Hematopoietic multipotent progenitor cell treated with erythropoietin and hydrocortisone succinate and interleukin-3 and kit ligand, for 15 days (in vitro differentiated cells): ENCODE data around the gene FOXN3.
"Not testable (repeated sequence)": the region's sequence is repeated elsewhere in the genome, so short reads cannot be mapped to it uniquely, and the experiment has no call there.

Source experiments
- DNase-seq: peaks from one replicate; pipeline ENCODE4 v3.0.0-alpha.2; 2015; ENCODE audit warnings: low spot score

The FOXN3 gene

DNA sequence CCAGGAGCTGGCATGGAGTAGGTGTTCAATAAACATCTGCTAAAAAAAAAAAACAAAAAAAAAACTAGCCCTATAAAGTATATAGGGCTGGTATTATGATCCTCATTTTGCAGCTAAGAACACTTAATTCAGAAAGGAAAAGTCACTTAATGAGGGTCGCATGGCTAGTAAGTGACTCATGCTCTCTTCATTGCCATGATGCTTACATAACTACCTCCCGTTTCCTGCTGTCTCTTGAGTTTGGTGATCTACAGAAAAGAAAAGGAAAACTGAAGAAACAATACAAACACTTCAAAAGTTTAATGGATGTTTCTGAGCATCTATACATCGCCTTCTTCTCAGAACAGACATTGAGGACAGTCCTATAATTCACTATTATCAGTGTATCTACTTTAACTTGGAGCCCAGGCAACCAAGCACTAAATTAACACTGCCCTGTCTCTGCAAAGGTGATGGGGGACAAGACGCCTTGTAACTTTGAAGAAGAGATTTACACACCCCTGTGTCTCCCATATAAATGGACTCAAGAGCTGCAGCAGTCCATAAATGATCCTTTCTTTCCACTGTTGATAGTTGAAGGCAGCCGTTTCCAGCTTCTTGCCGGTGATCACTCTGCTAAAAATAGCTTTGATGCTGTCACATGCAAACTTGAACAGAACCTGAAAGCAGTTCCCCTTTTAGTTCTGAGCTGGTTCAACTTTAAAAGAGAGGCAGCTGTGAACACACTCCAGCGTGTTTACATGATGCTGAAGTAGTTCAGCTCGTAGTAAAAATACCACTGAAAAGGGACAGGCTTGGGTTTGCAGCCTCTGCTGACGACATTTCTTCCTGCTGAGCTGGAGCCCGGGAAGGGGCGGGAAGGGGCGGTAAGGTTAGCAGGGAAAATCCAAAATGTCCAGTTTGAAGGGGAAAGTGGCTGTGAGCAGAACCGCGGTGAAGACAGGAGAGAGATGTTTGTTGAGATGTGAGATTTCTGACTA is 113.3 kb downstream of the FOXN3 start:
- no peak for DNase-seq

GRCh38 chr14:89302396-89302950 is 114.6 kb downstream of the FOXN3 start:
- DNase-seq: no peak

GRCh38 chr14:89299587-89299986 is 117.4 kb downstream of the FOXN3 start:
- no peak for DNase-seq

DNA sequence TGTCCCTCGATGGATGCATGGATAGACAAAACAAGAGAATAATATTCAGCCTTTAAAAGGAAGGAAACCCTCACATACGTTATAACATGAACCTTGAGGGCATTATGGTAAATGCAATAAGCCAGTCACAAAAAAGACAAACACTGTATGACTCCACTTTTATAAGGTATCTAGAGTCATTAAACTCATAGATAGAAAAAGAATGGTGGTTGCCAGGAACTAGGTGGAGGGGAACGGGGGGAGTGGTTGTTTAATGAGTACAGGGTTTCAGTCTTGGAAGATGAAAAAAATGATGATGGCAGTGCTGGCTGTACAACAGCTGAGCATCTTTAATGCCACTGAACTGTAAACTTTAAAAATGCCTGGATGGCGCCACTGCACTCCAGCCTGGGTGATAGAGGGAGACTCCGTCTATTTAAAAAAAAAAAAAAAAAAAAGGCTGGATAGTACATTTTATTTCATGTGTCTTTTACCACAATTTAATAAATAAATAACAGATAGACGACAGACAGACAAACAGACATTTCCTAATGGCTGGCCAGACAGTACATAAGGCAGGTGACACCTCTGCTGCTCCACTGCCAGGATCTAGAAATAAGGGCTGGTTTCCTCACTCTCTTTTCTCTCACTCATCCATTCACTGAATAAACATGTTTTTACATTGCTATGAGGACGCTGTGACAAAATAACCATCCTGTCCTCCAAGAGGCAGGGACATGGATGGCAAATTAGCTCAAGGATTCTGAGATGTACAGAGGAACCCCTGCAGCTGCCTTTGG is 118.8 kb downstream of the FOXN3 start:
- no peak for DNase-seq

DNA sequence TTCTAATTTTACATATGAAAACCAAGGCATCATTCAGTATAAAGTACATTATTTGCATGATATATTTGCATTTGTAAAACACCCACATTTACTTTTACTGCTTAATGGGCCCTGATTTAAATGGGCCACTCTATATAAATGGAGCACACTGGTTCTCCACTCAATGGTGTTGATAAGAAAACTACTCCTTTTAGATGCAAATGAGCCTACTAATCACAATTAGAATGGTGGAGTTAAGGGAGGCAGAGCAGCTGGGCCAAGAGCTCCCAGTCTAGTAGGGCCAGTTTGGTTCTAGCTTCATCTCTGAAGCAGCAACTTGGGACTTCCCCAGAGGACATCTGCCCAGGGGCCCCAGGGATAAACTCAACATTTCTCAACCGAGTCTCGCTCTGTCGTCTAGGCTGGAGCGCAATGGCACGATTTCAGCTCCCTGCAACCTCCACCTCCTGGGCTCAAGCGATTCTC is 120.7 kb downstream of the FOXN3 start:
- no peak for DNase-seq

DNA sequence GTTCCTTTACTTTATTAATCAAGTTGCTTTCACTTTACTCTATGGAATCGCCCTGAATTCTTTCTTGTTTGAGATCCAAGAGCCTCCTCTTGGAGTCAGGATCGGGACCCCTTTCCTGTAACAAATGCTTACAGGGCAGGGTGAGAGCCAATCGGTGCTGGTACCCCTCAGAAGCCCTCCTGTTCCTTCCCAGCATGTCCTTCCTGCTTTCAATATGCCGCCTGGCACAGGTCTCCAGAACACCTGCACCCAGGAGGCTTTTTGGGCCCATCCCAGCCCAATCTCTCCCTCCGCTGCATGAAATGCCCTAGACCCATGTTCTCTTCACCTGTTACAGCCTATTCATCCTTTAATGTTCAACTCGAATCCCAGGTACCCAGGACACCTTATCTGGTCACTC is 122.2 kb downstream of the FOXN3 start:
- no peak for DNase-seq

GRCh38 chr14:89294469-89294868 is 122.6 kb downstream of the FOXN3 start:
- not testable (repeated sequence) for DNase-seq

- DNase-seq: no peak
These were observed 123.0 kb downstream of the FOXN3 start for GRCh38 chr14:89294060-89294459.

GRCh38 chr14:89293314-89293916 is 123.6 kb downstream of the FOXN3 start:
- DNase-seq: no peak

GRCh38 chr14:89292579-89293313 is 124.3 kb downstream of the FOXN3 start:
- no peak for DNase-seq

DNA sequence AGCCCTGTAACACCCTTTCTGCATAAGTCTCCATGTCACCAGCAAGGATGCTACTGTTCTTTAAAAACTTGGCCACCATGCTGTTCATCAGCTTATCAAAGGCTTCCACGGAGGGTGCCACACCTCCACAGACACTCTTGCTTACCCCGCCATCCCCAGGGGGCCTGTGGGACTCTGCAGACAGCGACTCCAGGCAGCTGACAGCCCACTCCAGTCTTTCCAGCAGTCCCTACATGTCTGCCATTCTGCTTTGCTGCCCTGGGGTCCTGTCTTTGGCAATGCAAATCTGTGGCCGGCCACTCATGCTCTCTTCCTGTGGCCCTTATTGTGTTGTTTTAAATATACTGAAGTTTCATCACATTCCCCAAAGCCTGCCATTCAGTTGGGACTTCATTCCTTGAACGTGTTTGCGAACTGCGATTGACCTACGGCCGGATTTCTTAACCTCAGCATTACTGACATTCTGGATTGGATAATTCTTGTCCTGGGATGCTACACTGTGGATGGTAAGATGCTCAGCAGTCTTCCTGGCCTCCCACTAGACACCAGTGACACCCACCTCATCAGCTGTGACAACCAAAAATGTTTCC is 125.6 kb downstream of the FOXN3 start:
- no peak for DNase-seq

- no peak for DNase-seq
These were observed 126.2 kb downstream of the FOXN3 start for GRCh38 chr14:89290813-89291212.

DNA sequence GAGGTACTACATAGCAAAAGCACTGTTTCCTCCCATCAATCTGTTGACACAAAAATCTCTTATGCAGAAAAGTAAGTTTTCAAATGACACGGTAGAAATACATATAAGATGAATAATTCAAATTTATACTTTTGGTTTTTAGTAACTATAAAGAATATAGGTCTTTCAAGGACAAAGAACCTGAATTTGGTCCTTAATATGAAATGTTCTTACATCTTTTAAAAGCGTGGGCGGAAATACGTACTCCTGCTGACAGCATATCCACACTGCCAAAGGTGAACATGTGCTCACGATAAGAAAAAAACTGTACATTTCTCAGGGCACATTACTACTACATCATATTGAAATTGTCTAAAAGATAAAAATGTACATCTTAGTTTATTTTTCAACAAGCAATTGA is 127.6 kb downstream of the FOXN3 start:
- DNase-seq: no peak

DNA sequence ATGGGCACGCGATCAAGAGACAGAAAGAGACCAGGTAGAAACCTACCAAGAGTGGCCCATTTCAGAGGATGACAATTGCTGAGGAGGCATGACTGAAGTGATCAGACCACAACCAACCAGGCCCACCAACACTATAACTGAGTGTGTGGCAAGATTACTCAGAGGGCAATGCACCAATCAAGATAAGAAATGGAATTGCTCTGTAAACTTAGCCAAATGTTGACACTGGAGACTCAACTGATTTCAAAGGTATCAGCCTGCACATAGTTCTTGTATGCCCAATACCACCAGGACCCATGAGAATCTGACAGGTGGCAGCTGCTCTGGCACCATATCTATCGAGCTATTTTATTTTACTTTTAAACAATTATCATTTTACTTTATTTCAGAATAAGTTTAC is 128.9 kb downstream of the FOXN3 start:
- no peak for DNase-seq

- DNase-seq: no peak
These were observed 132.5 kb downstream of the FOXN3 start for GRCh38 chr14:89284333-89285058.

GRCh38 chr14:89283327-89284060 is 133.5 kb downstream of the FOXN3 start:
- no peak for DNase-seq

DNA sequence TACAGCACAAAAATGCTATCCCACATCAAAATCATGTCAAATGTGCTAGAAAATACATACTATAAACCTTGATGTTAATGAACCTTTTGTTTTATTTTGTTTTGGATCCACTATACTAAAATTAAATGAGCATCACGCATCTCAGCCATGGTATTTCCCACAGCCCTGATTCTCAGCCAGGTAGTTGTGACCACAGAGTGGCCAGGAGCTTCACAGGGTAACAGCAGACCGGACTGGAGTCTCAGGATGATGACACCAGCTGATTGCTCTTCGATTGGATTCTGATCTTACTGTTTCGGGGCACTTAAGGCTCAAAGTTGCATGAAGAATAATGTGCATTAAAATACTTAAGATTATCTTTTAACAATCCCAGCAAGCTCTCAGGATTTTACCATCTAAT is 134.8 kb downstream of the FOXN3 start:
- DNase-seq: no peak

DNA sequence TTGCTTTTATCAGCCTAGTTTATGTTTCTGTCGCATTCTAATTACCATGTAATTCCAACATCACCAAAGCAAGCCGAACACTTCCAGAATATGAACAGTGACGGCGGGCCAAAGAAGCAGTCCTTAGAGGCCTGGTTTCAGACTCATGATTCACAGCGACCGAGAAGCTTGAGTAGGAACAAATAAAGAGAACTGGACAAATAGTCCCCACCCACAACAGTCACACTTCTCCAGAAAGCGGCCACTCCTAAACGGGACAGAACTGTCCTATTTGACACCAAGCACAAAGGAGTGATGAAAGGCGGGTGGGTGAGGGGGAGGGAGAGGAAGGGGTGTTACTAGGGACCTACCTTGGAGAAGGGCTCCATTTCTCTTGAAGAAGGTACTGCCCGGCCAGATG is 136.4 kb downstream of the FOXN3 start:
- no peak for DNase-seq

DNA sequence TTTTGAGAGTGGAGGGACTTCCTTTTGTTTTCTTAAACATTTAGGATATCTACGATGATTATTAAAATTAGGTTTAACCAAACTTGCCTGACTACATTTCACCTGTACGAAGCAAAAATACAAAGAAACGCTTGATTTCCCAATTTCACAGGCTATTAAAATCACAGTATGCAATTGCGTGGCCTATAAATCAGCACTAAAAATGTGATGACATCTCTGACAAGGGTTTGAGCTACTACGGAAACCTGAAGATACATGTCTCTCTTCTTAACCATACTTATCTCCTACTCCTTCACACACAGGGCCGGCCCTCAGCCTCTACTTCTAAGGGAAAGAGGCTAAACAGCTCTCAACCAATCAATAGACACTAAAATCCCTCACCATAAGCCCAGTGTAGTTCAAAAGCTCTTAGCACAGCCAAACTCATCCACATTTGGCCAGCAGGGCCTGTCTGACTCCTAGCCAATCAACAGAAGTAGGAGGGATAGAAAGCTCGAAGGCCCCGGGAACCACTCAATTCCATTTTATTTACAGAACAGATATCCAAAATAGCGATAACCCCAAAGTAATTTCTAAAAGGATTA is 137.3 kb downstream of the FOXN3 start:
- DNase-seq: no peak
